IMR-90 (cell line): Measurements from ENCODE around the gene CCDC33. TPM values are rescaled to one million over a fixed set of nuclear protein-coding genes. Genes with fewer than 3 reads are reported as not detected.

Experiments used
- ATAC-seq: fragments of 200-7000 bp; cut with Tn5 transposase; 2 replicates; pipeline ENCODE4 v1.9.1; 2020; ENCODE audit warnings: low read depth, mild to moderate bottlenecking, moderate library complexity
- BruUV-seq: library from RNA; stranded (reverse); fragments of 400-500 nt; replicated peaks from 2 replicates; lab custom pipeline; 2021; lab: Mats Ljungman, UMichigan
- CTCF ChIA-PET: fragments of 300-600 bp; formaldehyde crosslinking; extraction: SDS; loops from one replicate; lab custom pipeline; 2021; ENCODE audit warnings: antibody characterized with exemption; lab: Yijun Ruan, JAX
- POLR2A ChIA-PET: fragments of 300-600 bp; sonication (Branson Sonifier 250); formaldehyde crosslinking; loops from one replicate; lab custom pipeline; 2022; ENCODE audit warnings: antibody characterized with exemption; ENCODE audit not compliant: unreplicated experiment; lab: Charles Lee
- DNase-seq: peaks from one replicate; pipeline ENCODE4 v3.0.0; 2013
- H2AFZ ChIP-seq: replicated peaks from 2 replicates; pipeline ENCODE3; 2013; ENCODE audit warnings: low read length, mild to moderate bottlenecking; ENCODE audit not compliant: poor library complexity
- H2AK5ac ChIP-seq: 2 replicates; pipeline ENCODE4 v1.6.1; 2013; ENCODE audit warnings: low read depth, low read length, inconsistent platforms
- H2AK9ac ChIP-seq: replicated peaks from 2 replicates; pipeline ENCODE3; 2013; ENCODE audit warnings: mild to moderate bottlenecking, low read depth, low read length, moderate library complexity; ENCODE audit not compliant: poor library complexity
- H2BK120ac ChIP-seq: 2 replicates; pipeline ENCODE4 v1.6.1; 2013; ENCODE audit warnings: low read depth, low read length, inconsistent platforms
- H2BK15ac ChIP-seq: 3 replicates; pipeline ENCODE4 v1.6.1; 2013; ENCODE audit warnings: low read depth, low read length, inconsistent platforms
- H2BK20ac ChIP-seq: 2 replicates; pipeline ENCODE4 v1.6.1; 2013; ENCODE audit warnings: low read depth, mild to moderate bottlenecking, inconsistent platforms, low read length, moderate library complexity
- H2BK5ac ChIP-seq: 2 replicates; pipeline ENCODE4 v1.6.1; 2013; ENCODE audit warnings: mild to moderate bottlenecking, low read depth, low read length, inconsistent platforms; ENCODE audit not compliant: poor library complexity, severe bottlenecking
- H3K14ac ChIP-seq: replicated peaks from 2 replicates; pipeline ENCODE4 v1.6.1; 2013; ENCODE audit warnings: low read depth, low read length, inconsistent platforms
- H3K18ac ChIP-seq: 2 replicates; pipeline ENCODE4 v1.6.1; 2013; ENCODE audit warnings: low read depth, low read length, control low read depth
- H3K23ac ChIP-seq: 2 replicates; pipeline ENCODE4 v1.6.1; 2013; ENCODE audit warnings: low read depth, low read length, inconsistent platforms
- H3K27ac ChIP-seq: 2 replicates; pipeline ENCODE4 v1.5.1; 2013; ENCODE audit warnings: mild to moderate bottlenecking, control low read depth, low read length; ENCODE audit not compliant: insufficient read depth
- H3K27me3 ChIP-seq: 2 replicates; pipeline ENCODE4 v1.6.1; 2013; ENCODE audit warnings: low read length; ENCODE audit not compliant: control insufficient read depth, insufficient read depth
- H3K36me3 ChIP-seq: 2 replicates; pipeline ENCODE4 v1.6.1; 2013; ENCODE audit warnings: low read length, mixed read lengths; ENCODE audit not compliant: control insufficient read depth, insufficient read depth
- H3K4ac ChIP-seq: 2 replicates; pipeline ENCODE4 v1.6.1; 2013; ENCODE audit warnings: low read depth, low read length, inconsistent platforms
- H3K4me1 ChIP-seq: 2 replicates; pipeline ENCODE4 v1.6.1; 2013; ENCODE audit warnings: low read length, mixed read lengths; ENCODE audit not compliant: control insufficient read depth, insufficient read depth
- H3K4me2 ChIP-seq: 2 replicates; pipeline ENCODE4 v1.6.1; 2013; ENCODE audit warnings: low read depth, mild to moderate bottlenecking, control low read depth, low read length, moderate library complexity
- H3K4me3 ChIP-seq: 2 replicates; pipeline ENCODE4 v1.5.1; 2013; ENCODE audit warnings: low read depth, mild to moderate bottlenecking, control low read depth, low read length, moderate library complexity; ENCODE audit not compliant: insufficient read depth
- H3K56ac ChIP-seq: 2 replicates; pipeline ENCODE4 v1.6.1; 2013; ENCODE audit warnings: low read length, inconsistent platforms; ENCODE audit not compliant: insufficient read depth; ENCODE audit errors: extremely low read depth
- H3K79me1 ChIP-seq, 2 experiments: 2 replicates each; pipeline ENCODE4 v1.6.1; 2013; ENCODE audit warnings: low read length in 2 of 2, inconsistent platforms in 1 of 2, low read depth in 1 of 2
- H3K9ac ChIP-seq: 2 replicates; pipeline ENCODE4 v1.6.1; 2013; ENCODE audit warnings: low read depth, low read length, control low read depth
- H3K9me1 ChIP-seq: 2 replicates; pipeline ENCODE4 v1.6.1; 2013; ENCODE audit warnings: low read length, inconsistent platforms; ENCODE audit not compliant: insufficient read depth
- H3K9me3 ChIP-seq: 2 replicates; pipeline ENCODE4 v1.6.1; 2013; ENCODE audit warnings: low read length; ENCODE audit not compliant: control insufficient read depth, insufficient read depth
- H4K20me1 ChIP-seq: 2 replicates; pipeline ENCODE4 v1.6.1; 2013; ENCODE audit warnings: low read length, inconsistent platforms; ENCODE audit not compliant: insufficient read depth
- H4K5ac ChIP-seq: 2 replicates; pipeline ENCODE4 v1.6.1; 2013; ENCODE audit warnings: mild to moderate bottlenecking, low read depth, low read length, control low read depth
- H4K8ac ChIP-seq, 2 experiments: 2 replicates each; pipeline ENCODE4 v1.6.1; 2013; ENCODE audit warnings: low read depth in 2 of 2, low read length in 2 of 2, control low read depth in 1 of 2, inconsistent platforms in 1 of 2
- H4K91ac ChIP-seq: 2 replicates; pipeline ENCODE4 v1.6.1; 2013; ENCODE audit warnings: low read depth, low read length, inconsistent platforms; ENCODE audit not compliant: insufficient read depth
- CEBPB ChIP-seq: IDR thresholded peaks from 2 replicates; pipeline ENCODE4 v1.6.1; 2012; ENCODE audit warnings: low read depth, low read length, improper control_type of control experiment
- WGBS, 2 experiments: methylation state at CpG; one replicate each; pipeline versions ENCODE4 v1.1.5 to v1.1.7; 2013; ENCODE audit warnings: missing lambda C conversion rate in 2 of 2; ENCODE audit not compliant: insufficient read length in 1 of 2; ENCODE audit errors: extremely low coverage in 2 of 2; 5-methylcytosine and 5-hydroxymethylcytosine counted together
- dilution Hi-C: fragments of 300-500 bp; cut with HindIII; formaldehyde crosslinking; loops from one replicate; pipeline ENCODE4 v1.14.3; 2018; ENCODE audit warnings: low sequenced_read_pairs; ENCODE audit not compliant: unreplicated experiment
- in situ Hi-C: fragments of 300-500 bp; cut with MboI; formaldehyde crosslinking; loops from 3 replicates; pipeline ENCODE4 v1.14.3; 2019; ENCODE audit warnings: low sequenced_read_pairs, inconsistent platforms, mixed read lengths
- intact Hi-C: fragments of 100-400 bp; cut with micrococcal nuclease; formaldehyde crosslinking; loops from 2 replicates; pipeline ENCODE4 v1.10.0; 2022
- polyA plus RNA-seq, 3 experiments: library from polyadenylated mRNA; depleted of rRNA; stranded (reverse); fragments of >200 nt; gene quantifications; 2 replicates each; pipeline ENCODE4 v1.2.3, GENCODE V29; 2012; ENCODE audit warnings: low replicate concordance in 1 of 3
- total RNA-seq: library from RNA; depleted of rRNA; stranded (reverse); fragments of >200 nt; gene quantifications from 2 replicates; pipeline ENCODE4 v1.2.3, GENCODE V29; 2012

The CCDC33 gene
- total and polyA plus RNA-seq, 2 of the 4 experiments (the other 2 are of a cell fraction): not detected

- DNase-seq: no peak
- peaks cover 8% of the 10 kb centered on the region; the same call in 1 of the 2 replicates for H4K20me1 ChIP-seq
- TF ChIP-seq CEBPB: no peak
- no peak overlapping the region for H4K5ac ChIP-seq
- no peak overlapping the region for H3K23ac ChIP-seq
- H3K4me1 ChIP-seq: peaks cover 27% of the 10 kb centered on the region
- no peaks in the 10 kb centered on the region for H3K79me1 ChIP-seq
- H4K8ac ChIP-seq: no peak overlapping the region
- ChIA-PET CTCF (interaction anchor here (0.6 kb wide), 1 partner anchor 36 kb away, joined by 4 read pairs; no protein-coding TSS in a partner anchor), POLR2A (no interaction called here)
- H3K14ac ChIP-seq: peak overlapping the region; percentile 79; the same call in 1 of the 2 replicates
- intact Hi-C loops (no loop called here), dilution Hi-C loops (no loop called here), in situ Hi-C loops (no loop called here)
- H3K27ac ChIP-seq: no peak overlapping the region
- H2AK9ac ChIP-seq: no peak overlapping the region
- peaks cover 16% of the 10 kb centered on the region for H3K9me1 ChIP-seq
- 100% methylated on average over 1 of the region's 9 CpGs; no CpG with 5 or more reads in 1 of the 2 experiments for WGBS, 2 experiments
- H3K4me2 ChIP-seq: no peak overlapping the region
- no peak overlapping the region for H2BK5ac ChIP-seq
- no peak overlapping the region for H3K18ac ChIP-seq
- peak overlapping the region; percentile 79; the same call in 1 of the 2 replicates for H2AK5ac ChIP-seq
- no TSS peak for BruUV-seq
- H3K9me3 ChIP-seq: no peaks in the 10 kb centered on the region
- H4K91ac ChIP-seq: no peak overlapping the region
- no peak overlapping the region for H2BK120ac ChIP-seq
- H3K9ac ChIP-seq: no peak overlapping the region
- peaks cover 3% of the 10 kb centered on the region; the same call in 1 of the 2 replicates for H3K27me3 ChIP-seq
- no peak overlapping the region for H2BK15ac ChIP-seq
- ATAC-seq: no peak
- H3K4me3 ChIP-seq: no peak overlapping the region
- H2AFZ ChIP-seq: no peak overlapping the region
- H3K36me3 ChIP-seq: no peaks in the 10 kb centered on the region
- H2BK20ac ChIP-seq: no peak overlapping the region
- no peak overlapping the region for H3K56ac ChIP-seq
- H3K4ac ChIP-seq: peak overlapping the region; percentile 22; the same call in 1 of the 2 replicates
Observed at GRCh38 chr15:74197176-74197965, 38.8 kb upstream of the CCDC33 start.
